Measurements from ENCODE around the gene PGR.

GRCh38 chr11:101061606-101062005 lies 68.0 kb downstream of the PGR start:
- TF ChIP-seq, protein P1, sequence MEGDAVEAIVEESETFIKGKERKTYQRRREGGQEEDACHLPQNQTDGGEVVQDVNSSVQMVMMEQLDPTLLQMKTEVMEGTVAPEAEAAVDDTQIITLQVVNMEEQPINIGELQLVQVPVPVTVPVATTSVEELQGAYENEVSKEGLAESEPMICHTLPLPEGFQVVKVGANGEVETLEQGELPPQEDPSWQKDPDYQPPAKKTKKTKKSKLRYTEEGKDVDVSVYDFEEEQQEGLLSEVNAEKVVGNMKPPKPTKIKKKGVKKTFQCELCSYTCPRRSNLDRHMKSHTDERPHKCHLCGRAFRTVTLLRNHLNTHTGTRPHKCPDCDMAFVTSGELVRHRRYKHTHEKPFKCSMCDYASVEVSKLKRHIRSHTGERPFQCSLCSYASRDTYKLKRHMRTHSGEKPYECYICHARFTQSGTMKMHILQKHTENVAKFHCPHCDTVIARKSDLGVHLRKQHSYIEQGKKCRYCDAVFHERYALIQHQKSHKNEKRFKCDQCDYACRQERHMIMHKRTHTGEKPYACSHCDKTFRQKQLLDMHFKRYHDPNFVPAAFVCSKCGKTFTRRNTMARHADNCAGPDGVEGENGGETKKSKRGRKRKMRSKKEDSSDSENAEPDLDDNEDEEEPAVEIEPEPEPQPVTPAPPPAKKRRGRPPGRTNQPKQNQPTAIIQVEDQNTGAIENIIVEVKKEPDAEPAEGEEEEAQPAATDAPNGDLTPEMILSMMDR (IDR thresholded peaks at IDR 0.05), result no peak
- no peak for TF ChIP-seq RAD21 (conservative IDR thresholded peaks at IDR 0.05 in 1 of 2, IDR thresholded peaks at IDR 0.05 in 1 of 2)
- TF ChIP-seq MAX (IDR thresholded peaks at IDR 0.05), result no peak
- TF ChIP-seq, protein P2, sequence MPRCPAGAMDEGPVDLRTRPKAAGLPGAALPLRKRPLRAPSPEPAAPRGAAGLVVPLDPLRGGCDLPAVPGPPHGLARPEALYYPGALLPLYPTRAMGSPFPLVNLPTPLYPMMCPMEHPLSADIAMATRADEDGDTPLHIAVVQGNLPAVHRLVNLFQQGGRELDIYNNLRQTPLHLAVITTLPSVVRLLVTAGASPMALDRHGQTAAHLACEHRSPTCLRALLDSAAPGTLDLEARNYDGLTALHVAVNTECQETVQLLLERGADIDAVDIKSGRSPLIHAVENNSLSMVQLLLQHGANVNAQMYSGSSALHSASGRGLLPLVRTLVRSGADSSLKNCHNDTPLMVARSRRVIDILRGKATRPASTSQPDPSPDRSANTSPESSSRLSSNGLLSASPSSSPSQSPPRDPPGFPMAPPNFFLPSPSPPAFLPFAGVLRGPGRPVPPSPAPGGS (IDR thresholded peaks at IDR 0.05), result no peak
- TF ChIP-seq POLR2A (IDR thresholded peaks at IDR 0.05; ENCODE audit: low read length), result no peak
- no peak for TF ChIP-seq HDAC2 (IDR thresholded peaks at IDR 0.05)
- no peak for TF ChIP-seq CHD2 (IDR thresholded peaks at IDR 0.05; ENCODE audit: low read length, partially characterized antibody)
